ENCODE data around the gene CD244.
"Not testable (repeated sequence)": the region's sequence is repeated elsewhere in the genome, so short reads cannot be mapped to it uniquely, and the experiment has no call there.

The CD244 gene

DNA sequence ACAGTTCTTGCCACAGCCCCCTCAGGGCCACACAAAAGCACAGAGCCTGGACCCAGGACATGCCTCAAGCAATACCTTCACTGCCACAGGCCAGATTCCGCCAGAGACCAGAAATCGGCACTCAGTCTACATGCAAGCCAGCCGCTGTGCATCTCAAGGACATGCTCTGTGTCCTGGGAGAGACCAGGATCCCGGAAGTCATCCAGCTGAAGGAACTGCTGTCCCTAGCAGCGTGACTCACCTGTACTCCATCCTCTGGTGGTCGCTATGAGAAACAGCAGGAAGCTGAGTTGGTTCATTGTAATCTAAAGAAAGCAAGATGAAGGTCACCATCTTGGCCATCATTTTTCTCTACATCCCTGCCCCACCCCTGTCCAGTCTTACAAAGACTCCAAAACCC lies 21.9 kb upstream of the CD244 start:
- H3K4me2 ChIP-seq = no peak overlapping the region
- no peaks in the 10 kb centered on the region for H3K4me1 ChIP-seq (ENCODE audit: low read depth, poor library complexity, severe bottlenecking)
- H2AFZ ChIP-seq (ENCODE audit: low read depth) = peak overlapping the region; percentile 5; the same call in 1 of the 2 replicates
- no peak overlapping the region for H3K27ac ChIP-seq
- no peaks in the 10 kb centered on the region for H3K79me2 ChIP-seq (ENCODE audit: insufficient read depth, low read depth)
- no peaks in the 10 kb centered on the region for H4K20me1 ChIP-seq (ENCODE audit: insufficient read depth)
- H3K27me3 ChIP-seq (ENCODE audit: insufficient read depth, low read depth) = no peaks in the 10 kb centered on the region
- no peak overlapping the region for H3K9ac ChIP-seq
- TF ChIP-seq, protein P1, sequence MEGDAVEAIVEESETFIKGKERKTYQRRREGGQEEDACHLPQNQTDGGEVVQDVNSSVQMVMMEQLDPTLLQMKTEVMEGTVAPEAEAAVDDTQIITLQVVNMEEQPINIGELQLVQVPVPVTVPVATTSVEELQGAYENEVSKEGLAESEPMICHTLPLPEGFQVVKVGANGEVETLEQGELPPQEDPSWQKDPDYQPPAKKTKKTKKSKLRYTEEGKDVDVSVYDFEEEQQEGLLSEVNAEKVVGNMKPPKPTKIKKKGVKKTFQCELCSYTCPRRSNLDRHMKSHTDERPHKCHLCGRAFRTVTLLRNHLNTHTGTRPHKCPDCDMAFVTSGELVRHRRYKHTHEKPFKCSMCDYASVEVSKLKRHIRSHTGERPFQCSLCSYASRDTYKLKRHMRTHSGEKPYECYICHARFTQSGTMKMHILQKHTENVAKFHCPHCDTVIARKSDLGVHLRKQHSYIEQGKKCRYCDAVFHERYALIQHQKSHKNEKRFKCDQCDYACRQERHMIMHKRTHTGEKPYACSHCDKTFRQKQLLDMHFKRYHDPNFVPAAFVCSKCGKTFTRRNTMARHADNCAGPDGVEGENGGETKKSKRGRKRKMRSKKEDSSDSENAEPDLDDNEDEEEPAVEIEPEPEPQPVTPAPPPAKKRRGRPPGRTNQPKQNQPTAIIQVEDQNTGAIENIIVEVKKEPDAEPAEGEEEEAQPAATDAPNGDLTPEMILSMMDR (conservative IDR thresholded peaks at IDR 0.05; ENCODE audit: low read depth, low read length) = peak; percentile 68
- no peak overlapping the region for H3K4me3 ChIP-seq (IDR thresholded peaks at IDR 0.05; ENCODE audit: insufficient read depth, low read depth, low read length)
- H3K36me3 ChIP-seq (ENCODE audit: insufficient read depth) = no peaks in the 10 kb centered on the region

DNA sequence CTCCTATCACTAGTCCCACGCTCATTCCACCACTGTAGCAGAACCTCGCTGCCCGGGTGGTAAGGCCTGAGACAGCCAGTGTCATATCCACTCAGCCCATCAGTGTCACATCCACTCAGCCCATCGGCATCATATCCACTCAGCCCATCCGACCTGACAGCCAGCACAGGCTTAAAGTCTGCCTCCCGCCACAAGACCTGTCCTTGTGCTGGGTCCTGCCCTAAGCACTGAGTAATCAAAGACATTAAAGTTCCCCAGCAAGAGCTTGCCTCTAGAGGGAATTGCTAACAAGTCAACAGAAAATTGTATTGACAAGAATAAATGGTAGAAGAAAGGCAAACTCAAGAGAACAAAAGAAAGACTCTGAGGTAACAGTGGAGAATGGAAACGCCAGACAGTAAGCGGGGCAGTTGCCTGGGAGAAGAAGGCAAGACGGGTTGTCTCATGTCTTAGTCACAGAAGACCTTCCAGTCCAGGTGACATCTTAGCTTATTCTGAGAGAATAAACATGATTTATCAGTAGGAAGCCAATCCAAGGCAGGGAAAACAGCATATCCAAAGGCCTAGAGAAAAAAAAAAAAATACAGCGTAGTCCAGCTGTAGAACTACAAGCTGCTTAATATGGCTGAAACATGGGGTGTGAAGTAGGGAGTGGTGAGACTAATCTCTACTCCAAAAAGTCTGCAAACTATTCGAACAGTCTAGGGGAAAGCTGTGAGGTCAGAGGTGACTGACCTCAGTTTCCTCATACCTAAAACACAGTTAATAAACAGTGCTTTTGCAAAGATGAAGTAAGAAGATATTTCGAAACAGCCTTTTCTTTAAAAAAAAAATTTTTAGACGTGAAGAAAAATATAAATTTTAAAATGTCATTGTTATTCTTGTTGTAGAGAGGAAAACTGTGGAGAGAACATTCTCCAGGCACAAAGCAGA lies 21.2 kb upstream of the CD244 start:
- Histone ChIP-seq H3K27ac (no peak overlapping the region), H3K4me2 (no peak overlapping the region), H3K9ac (no peak overlapping the region), H3K4me1 (ENCODE audit: low read depth, poor library complexity, severe bottlenecking) (no peaks in the 10 kb centered on the region), H3K79me2 (ENCODE audit: insufficient read depth, low read depth) (no peaks in the 10 kb centered on the region), H3K27me3 (ENCODE audit: insufficient read depth, low read depth) (no peaks in the 10 kb centered on the region), H3K4me3 (IDR thresholded peaks at IDR 0.05; ENCODE audit: insufficient read depth, low read depth, low read length) (no peak overlapping the region), H2AFZ (ENCODE audit: low read depth) (no peak overlapping the region), H4K20me1 (ENCODE audit: insufficient read depth) (no peaks in the 10 kb centered on the region), H3K36me3 (ENCODE audit: insufficient read depth) (no peaks in the 10 kb centered on the region)
- TF ChIP-seq, protein P1 (conservative IDR thresholded peaks at IDR 0.05; ENCODE audit: low read depth, low read length) = no peak

- H3K79me2 ChIP-seq (ENCODE audit: insufficient read depth, low read depth) = no peaks in the 10 kb centered on the region
- no peak overlapping the region for H3K27ac ChIP-seq
- TF ChIP-seq, protein P1 (conservative IDR thresholded peaks at IDR 0.05; ENCODE audit: low read depth, low read length) = no peak
- H3K36me3 ChIP-seq (ENCODE audit: insufficient read depth) = no peaks in the 10 kb centered on the region
- H3K4me2 ChIP-seq = no peak overlapping the region
- H2AFZ ChIP-seq (ENCODE audit: low read depth) = no peak overlapping the region
- H4K20me1 ChIP-seq (ENCODE audit: insufficient read depth) = no peaks in the 10 kb centered on the region
- no peak overlapping the region for H3K4me3 ChIP-seq (IDR thresholded peaks at IDR 0.05; ENCODE audit: insufficient read depth, low read depth, low read length)
- H3K9ac ChIP-seq = no peak overlapping the region
- H3K4me1 ChIP-seq (ENCODE audit: low read depth, poor library complexity, severe bottlenecking) = no peaks in the 10 kb centered on the region
- H3K27me3 ChIP-seq (ENCODE audit: insufficient read depth, low read depth) = no peaks in the 10 kb centered on the region
Observed at GRCh38 chr1:160882582-160882981, 19.9 kb upstream of the CD244 start.

- not testable (repeated sequence) for H3K4me2 ChIP-seq; H3K36me3 ChIP-seq (ENCODE audit: insufficient read depth); H3K4me3 ChIP-seq (IDR thresholded peaks at IDR 0.05; ENCODE audit: insufficient read depth, low read depth, low read length); H4K20me1 ChIP-seq (ENCODE audit: insufficient read depth); H3K79me2 ChIP-seq (ENCODE audit: insufficient read depth, low read depth); H3K9ac ChIP-seq; H2AFZ ChIP-seq (ENCODE audit: low read depth); H3K27ac ChIP-seq; H3K27me3 ChIP-seq (ENCODE audit: insufficient read depth, low read depth); H3K4me1 ChIP-seq (ENCODE audit: low read depth, poor library complexity, severe bottlenecking)
Observed at GRCh38 chr1:160881264-160881663, 18.6 kb upstream of the CD244 start.

GRCh38 chr1:160880216-160880615 lies 17.5 kb upstream of the CD244 start:
- Histone ChIP-seq H4K20me1 (ENCODE audit: insufficient read depth) (no peaks in the 10 kb centered on the region), H3K4me2 (no peak overlapping the region), H3K27me3 (ENCODE audit: insufficient read depth, low read depth) (no peaks in the 10 kb centered on the region), H2AFZ (ENCODE audit: low read depth) (no peak overlapping the region), H3K4me3 (IDR thresholded peaks at IDR 0.05; ENCODE audit: insufficient read depth, low read depth, low read length) (no peak overlapping the region), H3K27ac (no peak overlapping the region), H3K9ac (no peak overlapping the region), H3K4me1 (ENCODE audit: low read depth, poor library complexity, severe bottlenecking) (no peaks in the 10 kb centered on the region), H3K79me2 (ENCODE audit: insufficient read depth, low read depth) (no peaks in the 10 kb centered on the region), H3K36me3 (ENCODE audit: insufficient read depth) (no peaks in the 10 kb centered on the region)
- TF ChIP-seq, protein P1 (conservative IDR thresholded peaks at IDR 0.05; ENCODE audit: low read depth, low read length) = no peak

All from KMS-11 (cell line).